ENCODE data around the gene SPECC1.
"Not testable (repeated sequence)": the region's sequence is repeated elsewhere in the genome, so short reads cannot be mapped to it uniquely, and the experiment has no call there.

SPECC1 gene

GRCh38 chr17:20009052-20009301, 182 bp upstream of the SPECC1 start:
- peak in 1 of 2 donors; percentile 81 for DNase-seq (ENCODE audit: low read depth in 1 of 2, low spot score in 1 of 2)

GRCh38 chr17:20010099-20010863, 1.1 kb downstream of the SPECC1 start:
- no peak for DNase-seq (ENCODE audit: low read depth in 1 of 2, low spot score in 1 of 2)

- no peak for DNase-seq (ENCODE audit: low read depth in 1 of 2, low spot score in 1 of 2)
Measured at GRCh38 chr17:20010936-20011335, 1.8 kb downstream of the SPECC1 start.

GRCh38 chr17:20012017-20012536, 2.9 kb downstream of the SPECC1 start:
- DNase-seq (ENCODE audit: low read depth in 1 of 2, low spot score in 1 of 2), result no peak

- DNase-seq (ENCODE audit: low read depth in 1 of 2, low spot score in 1 of 2), result not testable (repeated sequence)
Measured at GRCh38 chr17:20016475-20016992, 7.4 kb downstream of the SPECC1 start.

GRCh38 chr17:20022701-20023100, 13.5 kb downstream of the SPECC1 start:
- DNase-seq (ENCODE audit: low read depth in 1 of 2, low spot score in 1 of 2), result no peak

- DNase-seq (ENCODE audit: low read depth in 1 of 2, low spot score in 1 of 2), result no peak
Measured at GRCh38 chr17:20026960-20027359, 17.8 kb downstream of the SPECC1 start.

- no peak for DNase-seq (ENCODE audit: low read depth in 1 of 2, low spot score in 1 of 2)
Measured at GRCh38 chr17:20028443-20028842, 19.3 kb downstream of the SPECC1 start.

- no peak for DNase-seq (ENCODE audit: low read depth in 1 of 2, low spot score in 1 of 2)
Measured at GRCh38 chr17:20032636-20033035, 23.5 kb downstream of the SPECC1 start.

GRCh38 chr17:20033415-20033814, 24.3 kb downstream of the SPECC1 start:
- DNase-seq (ENCODE audit: low read depth in 1 of 2, low spot score in 1 of 2), result no peak

- no peak for DNase-seq (ENCODE audit: low read depth in 1 of 2, low spot score in 1 of 2)
Measured at GRCh38 chr17:20035501-20035900, 26.3 kb downstream of the SPECC1 start.

- not testable (repeated sequence) for DNase-seq (ENCODE audit: low read depth in 1 of 2, low spot score in 1 of 2)
Measured at GRCh38 chr17:20037286-20037685, 28.1 kb downstream of the SPECC1 start.

GRCh38 chr17:20039037-20039436, 29.9 kb downstream of the SPECC1 start:
- DNase-seq (ENCODE audit: low read depth in 1 of 2, low spot score in 1 of 2), result no peak

GRCh38 chr17:20040216-20040615, 31.1 kb downstream of the SPECC1 start:
- DNase-seq (ENCODE audit: low read depth in 1 of 2, low spot score in 1 of 2), result no peak

- DNase-seq (ENCODE audit: low read depth in 1 of 2, low spot score in 1 of 2), result no peak
Measured at GRCh38 chr17:20043021-20043420, 33.9 kb downstream of the SPECC1 start.

GRCh38 chr17:20045476-20045875, 36.3 kb downstream of the SPECC1 start:
- no peak for DNase-seq (ENCODE audit: low read depth in 1 of 2, low spot score in 1 of 2)

GRCh38 chr17:20046629-20047028, 37.5 kb downstream of the SPECC1 start:
- no peak for DNase-seq (ENCODE audit: low read depth in 1 of 2, low spot score in 1 of 2)

- no peak for DNase-seq (ENCODE audit: low read depth in 1 of 2, low spot score in 1 of 2)
Measured at GRCh38 chr17:20051624-20052023, 42.5 kb downstream of the SPECC1 start.

GRCh38 chr17:20053361-20053964, 44.3 kb downstream of the SPECC1 start:
- DNase-seq (ENCODE audit: low read depth in 1 of 2, low spot score in 1 of 2), result no peak

- DNase-seq (ENCODE audit: low read depth in 1 of 2, low spot score in 1 of 2), result no peak
Measured at GRCh38 chr17:20059728-20060188, 50.6 kb downstream of the SPECC1 start.

GRCh38 chr17:20063665-20064648, 54.8 kb downstream of the SPECC1 start:
- DNase-seq (ENCODE audit: low read depth in 1 of 2, low spot score in 1 of 2), result no peak
